ENCODE measurements around the gene TAF13.
"Not testable (repeated sequence)": the region's sequence is repeated elsewhere in the genome, so short reads cannot be mapped to it uniquely, and the experiment has no call there.

TAF13 gene

DNA sequence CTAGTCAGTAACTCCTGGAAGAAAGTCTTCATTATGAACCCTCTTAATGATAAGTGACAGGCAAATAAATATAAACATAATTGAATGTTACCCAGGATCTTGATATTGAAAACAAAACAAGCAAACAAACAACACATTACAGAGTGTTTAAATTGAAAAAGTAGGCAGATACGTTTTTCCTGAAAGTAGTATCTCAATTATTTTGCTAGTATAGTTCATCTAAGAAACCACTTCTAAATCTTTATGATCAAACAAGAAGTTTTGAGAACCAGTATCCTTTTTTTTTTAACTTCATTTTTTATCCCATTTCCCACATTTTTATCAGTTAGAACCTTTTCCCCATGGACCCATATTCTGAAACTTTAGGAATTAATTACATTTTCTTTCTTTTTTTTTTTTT lies 30.2 kb downstream of the TAF13 start:
- DNase-seq: no peak

GRCh38 chr1:109041621-109042468 lies 34.0 kb downstream of the TAF13 start, which contains the start of gene WDR47:
TSS of gene WDR47 (minus strand) at chr1:109042102. CDS start at chr1:109023512, 18,590 bp downstream.
- DNase-seq: peak; percentile 95

- DNase-seq: peak; percentile 26
Observed at GRCh38 chr1:109040989-109041620, 34.7 kb downstream of the TAF13 start.

DNA sequence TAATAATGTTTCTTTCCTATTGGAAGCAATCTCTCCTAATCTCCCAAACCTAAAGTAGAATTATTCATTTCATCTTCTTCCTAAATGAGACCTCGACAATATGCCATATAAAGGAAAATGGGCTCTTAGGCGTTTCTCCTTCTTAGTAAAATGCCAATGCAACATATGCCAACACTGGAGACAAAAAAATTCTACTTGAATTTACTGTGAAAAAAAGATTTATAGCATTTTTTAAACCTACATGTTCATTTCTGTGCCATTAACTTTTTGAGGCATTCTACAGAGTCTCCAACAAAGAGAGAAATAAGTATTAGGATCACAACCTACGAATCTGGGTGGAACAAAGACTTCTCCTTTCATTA lies 35.2 kb downstream of the TAF13 start:
- DNase-seq: no peak

DNA sequence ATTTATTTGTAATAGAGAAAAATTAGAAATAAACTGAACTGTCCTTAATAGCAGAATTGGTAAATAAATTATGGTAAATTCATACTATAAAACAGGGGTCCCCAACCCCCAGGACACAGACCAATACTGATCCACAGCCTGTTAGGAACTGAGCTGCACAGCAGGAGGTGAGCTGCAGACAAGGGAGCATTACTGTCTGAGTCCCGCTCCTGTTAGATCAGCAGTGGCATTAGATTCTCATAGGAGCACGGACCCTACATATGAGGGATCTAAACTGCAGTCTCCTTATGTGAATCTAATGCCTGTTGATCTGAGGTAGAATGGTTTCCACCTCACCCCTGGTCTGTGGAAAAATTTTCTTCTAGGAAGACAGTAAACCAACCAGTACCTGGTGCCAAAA lies 41.4 kb downstream of the TAF13 start:
- DNase-seq: no peak

DNA sequence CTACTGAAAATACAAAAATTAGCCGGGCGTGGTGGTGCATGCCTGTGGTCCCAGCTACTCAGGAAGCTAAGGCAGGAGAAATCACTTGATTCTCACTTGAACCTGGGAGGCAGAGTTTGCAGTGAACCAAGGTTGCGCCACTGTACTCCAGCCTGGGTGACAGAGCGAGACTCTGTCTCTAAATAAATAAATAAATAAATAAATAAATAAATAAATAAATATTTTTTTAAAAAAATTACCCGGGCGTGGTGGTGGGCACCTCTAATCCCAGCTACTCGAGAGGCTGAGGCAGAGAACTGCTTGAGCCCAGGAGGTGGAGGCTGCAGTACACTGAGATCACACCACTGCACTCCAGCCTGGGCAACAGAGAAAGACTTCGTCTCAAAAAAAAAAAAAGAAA lies 46.3 kb downstream of the TAF13 start:
- DNase-seq: not testable (repeated sequence)

DNA sequence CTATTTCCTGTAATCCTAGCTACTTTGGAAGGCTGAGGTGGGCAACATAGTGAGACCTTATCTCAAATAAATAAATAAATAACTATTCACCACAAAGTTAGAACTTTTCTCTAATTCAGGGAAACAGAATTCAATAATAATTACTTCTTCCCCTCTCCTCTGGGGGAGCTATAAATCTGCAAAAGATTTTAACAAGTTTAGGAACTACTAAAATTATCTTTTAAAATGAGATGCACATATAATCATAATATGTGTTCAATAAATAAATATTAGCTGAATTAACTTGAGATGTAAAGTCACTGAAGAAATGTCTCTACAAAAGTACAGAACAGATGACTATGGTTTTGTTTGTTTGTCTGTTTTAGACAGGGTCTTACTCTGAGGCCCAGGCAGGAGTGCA lies 48.0 kb downstream of the TAF13 start:
- no peak for DNase-seq

DNA sequence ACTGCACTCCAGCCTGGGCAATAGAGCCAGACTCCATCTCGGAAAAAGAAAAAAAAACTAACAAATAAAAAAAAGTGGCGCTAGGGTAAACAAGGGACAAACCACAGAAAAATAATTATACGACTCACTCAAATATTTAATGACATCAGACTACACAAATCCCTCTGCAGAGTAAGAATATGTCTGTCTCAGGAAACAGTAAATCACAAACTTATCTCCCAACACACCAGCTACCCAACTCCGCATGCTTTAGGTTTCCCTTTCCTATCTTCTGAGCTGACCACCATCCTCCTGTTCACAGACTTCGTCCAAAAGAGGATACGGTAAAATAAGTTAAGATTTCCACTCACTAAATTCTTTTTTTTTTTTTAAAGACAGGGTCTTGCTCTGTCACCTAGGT lies 50.1 kb downstream of the TAF13 start:
- no peak for DNase-seq

DNA sequence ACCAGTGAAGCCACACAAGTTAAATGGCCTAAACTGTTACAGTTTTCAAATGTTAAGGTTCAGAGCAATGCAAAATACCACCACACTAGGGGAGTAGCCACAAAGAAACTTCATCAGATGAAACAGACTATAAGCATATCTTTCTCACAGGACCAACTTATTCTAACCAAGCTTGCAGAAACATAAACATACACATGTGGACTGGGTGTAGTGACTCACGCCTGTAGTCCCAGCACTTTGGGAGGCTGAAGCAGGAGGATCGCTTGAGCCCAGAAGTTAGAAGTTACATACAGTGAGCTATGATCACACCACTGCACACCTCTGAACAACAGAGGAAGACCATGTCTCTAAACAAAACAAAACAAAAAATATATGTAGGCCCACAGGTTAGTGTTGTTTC lies 51.2 kb downstream of the TAF13 start:
- DNase-seq: no peak

DNA sequence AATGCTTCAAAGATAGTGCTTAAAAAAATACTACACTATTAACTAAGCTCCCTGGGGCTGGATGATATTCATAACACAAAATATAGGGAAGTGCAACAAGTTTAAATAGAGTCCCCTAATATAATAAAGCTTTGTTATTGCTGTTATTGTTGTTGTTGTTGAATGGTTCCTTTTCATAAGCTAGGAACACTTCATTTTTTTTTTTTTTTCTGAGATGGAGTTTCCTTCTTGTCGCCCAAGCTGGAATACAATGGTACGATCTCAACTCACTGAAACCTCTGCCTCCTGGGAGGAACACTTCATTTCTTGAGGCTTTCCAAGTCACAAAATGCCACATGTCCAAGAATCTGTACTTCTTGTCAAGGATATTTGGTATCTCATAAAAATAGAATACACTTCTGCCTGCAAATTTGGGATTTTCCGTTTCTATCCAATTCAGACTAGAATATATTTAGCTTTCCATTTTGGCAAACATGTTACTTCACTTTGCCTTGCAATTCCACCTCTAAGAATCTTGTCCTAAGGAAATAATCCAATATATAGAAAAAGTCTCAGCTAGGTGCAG lies 55.0 kb downstream of the TAF13 start:
- DNase-seq: no peak

DNA sequence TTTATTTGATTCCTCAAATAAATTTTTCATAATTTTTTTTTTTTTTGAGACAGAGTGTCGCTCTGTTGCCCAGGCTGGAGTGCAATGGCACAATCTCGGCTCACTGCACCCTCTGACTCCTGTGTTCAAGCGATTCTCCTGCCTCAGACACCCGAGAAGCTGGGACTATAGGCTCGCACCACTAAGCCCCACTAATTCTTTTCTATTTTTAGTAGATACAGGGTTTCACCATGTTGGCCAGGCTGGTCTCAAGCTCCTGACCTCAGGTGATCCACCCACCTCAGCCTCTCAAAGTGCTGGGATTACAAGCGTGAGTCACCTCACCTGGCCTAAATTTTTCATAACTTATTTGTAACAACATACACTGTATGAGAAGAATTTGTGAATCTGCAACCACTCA lies 58.1 kb downstream of the TAF13 start:
- not testable (repeated sequence) for DNase-seq

DNA sequence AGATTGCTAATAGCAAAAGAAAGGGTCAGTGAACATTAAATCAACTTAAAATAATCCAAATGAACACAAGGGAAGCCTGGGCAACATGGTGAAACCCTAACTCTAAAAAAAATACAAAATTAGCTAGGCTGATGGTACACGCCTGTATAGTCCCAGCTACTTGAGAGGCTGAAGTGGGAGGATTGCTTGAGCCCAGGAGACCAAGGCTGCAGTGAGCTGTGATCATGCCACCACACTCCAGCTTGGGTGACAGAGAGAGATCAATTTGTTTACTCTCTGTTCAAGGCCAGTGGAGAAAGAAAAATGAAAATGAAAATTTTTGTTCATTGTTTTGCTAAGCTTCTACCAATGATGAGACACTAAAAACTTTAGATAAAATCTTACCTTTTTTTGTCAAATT lies 58.7 kb downstream of the TAF13 start:
- DNase-seq: no peak

All from effector CD4-positive, alpha-beta T cell (primary cell).